22Rv1 (cell line): Measurements from ENCODE around the gene TCP1.

Experiments used
- ZFX ChIP-seq: fragments of 450-650 bp; IDR thresholded peaks from 2 replicates; pipeline ENCODE4 v1.6.1; 2017; ENCODE audit warnings: antibody characterized with exemption, borderline replicate concordance
- TF ChIP-seq, protein P1 (sequence below): fragments of 450-650 bp; IDR thresholded peaks from 2 replicates; pipeline ENCODE4 v1.5.1; 2017; ENCODE audit warnings: mild to moderate bottlenecking

GRCh38 chr6:159778542-159779103 lies 10.8 kb downstream of the TCP1 start:
- TF ChIP-seq, protein P1, sequence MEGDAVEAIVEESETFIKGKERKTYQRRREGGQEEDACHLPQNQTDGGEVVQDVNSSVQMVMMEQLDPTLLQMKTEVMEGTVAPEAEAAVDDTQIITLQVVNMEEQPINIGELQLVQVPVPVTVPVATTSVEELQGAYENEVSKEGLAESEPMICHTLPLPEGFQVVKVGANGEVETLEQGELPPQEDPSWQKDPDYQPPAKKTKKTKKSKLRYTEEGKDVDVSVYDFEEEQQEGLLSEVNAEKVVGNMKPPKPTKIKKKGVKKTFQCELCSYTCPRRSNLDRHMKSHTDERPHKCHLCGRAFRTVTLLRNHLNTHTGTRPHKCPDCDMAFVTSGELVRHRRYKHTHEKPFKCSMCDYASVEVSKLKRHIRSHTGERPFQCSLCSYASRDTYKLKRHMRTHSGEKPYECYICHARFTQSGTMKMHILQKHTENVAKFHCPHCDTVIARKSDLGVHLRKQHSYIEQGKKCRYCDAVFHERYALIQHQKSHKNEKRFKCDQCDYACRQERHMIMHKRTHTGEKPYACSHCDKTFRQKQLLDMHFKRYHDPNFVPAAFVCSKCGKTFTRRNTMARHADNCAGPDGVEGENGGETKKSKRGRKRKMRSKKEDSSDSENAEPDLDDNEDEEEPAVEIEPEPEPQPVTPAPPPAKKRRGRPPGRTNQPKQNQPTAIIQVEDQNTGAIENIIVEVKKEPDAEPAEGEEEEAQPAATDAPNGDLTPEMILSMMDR, result no peak
- no peak for TF ChIP-seq ZFX
